Adipocyte (in vitro differentiated cells): ENCODE results near the gene ZDHHC19.

ENCODE experiments used
- DNase-seq: peaks from one replicate; pipeline ENCODE4 v3.0.0-alpha.2; 2015; ENCODE audit warnings: low read depth
- H3K27me3 ChIP-seq: replicated peaks from 2 replicates; pipeline ENCODE4 v1.7.0; 2013; ENCODE audit warnings: mild to moderate bottlenecking, low read length, moderate library complexity; ENCODE audit not compliant: control insufficient read depth, insufficient read depth
- H3K36me3 ChIP-seq: 2 replicates; pipeline ENCODE4 v1.7.0; 2013; ENCODE audit warnings: low read length, mild to moderate bottlenecking, moderate library complexity; ENCODE audit not compliant: control insufficient read depth, insufficient read depth, severe bottlenecking
- H3K4me1 ChIP-seq: 2 replicates; pipeline ENCODE4 v1.7.0; 2013; ENCODE audit warnings: mild to moderate bottlenecking, low read length, moderate library complexity; ENCODE audit not compliant: control insufficient read depth, insufficient read depth
- H3K4me3 ChIP-seq: 2 replicates; pipeline ENCODE4 v1.7.0; 2013; ENCODE audit warnings: mild to moderate bottlenecking, low read length, moderate library complexity
- H3K9ac ChIP-seq: 2 replicates; pipeline ENCODE4 v1.7.0; 2013; ENCODE audit warnings: mild to moderate bottlenecking, low read length, moderate library complexity
- H3K9me3 ChIP-seq: 2 replicates; pipeline ENCODE4 v1.7.0; 2013; ENCODE audit warnings: mild to moderate bottlenecking, low read length, moderate library complexity; ENCODE audit not compliant: control insufficient read depth

ZDHHC19 gene

GRCh38 chr3:196150481-196150880 lies 60.7 kb downstream of the ZDHHC19 start:
- Histone ChIP-seq H3K9ac (no peak overlapping the region), H3K4me3 (no peak overlapping the region), H3K36me3 (no peaks in the 10 kb centered on the region), H3K4me1 (no peaks in the 10 kb centered on the region), H3K27me3 (no peaks in the 10 kb centered on the region), H3K9me3 (peaks cover 4% of the 10 kb centered on the region)
- no peak for DNase-seq

- H3K27me3 ChIP-seq, result no peaks in the 10 kb centered on the region
- H3K4me3 ChIP-seq, result no peak overlapping the region
- H3K4me1 ChIP-seq, result no peaks in the 10 kb centered on the region
- H3K9me3 ChIP-seq, result peaks cover 4% of the 10 kb centered on the region
- no peak overlapping the region for H3K9ac ChIP-seq
- H3K36me3 ChIP-seq, result no peaks in the 10 kb centered on the region
- no peak for DNase-seq
Measured at GRCh38 chr3:196149831-196150301, 61.3 kb downstream of the ZDHHC19 start.

- Histone ChIP-seq H3K4me3 (no peak overlapping the region), H3K9me3 (peaks cover 4% of the 10 kb centered on the region), H3K36me3 (no peaks in the 10 kb centered on the region), H3K4me1 (no peaks in the 10 kb centered on the region), H3K27me3 (no peaks in the 10 kb centered on the region), H3K9ac (no peak overlapping the region)
- no peak for DNase-seq
Measured at GRCh38 chr3:196149375-196149774, 61.8 kb downstream of the ZDHHC19 start.
